ENCODE measurements around the gene KCNIP2. TPM values are rescaled to one million over a fixed set of nuclear protein-coding genes. Genes with fewer than 3 reads are reported as not detected.
A peak's percentile ranks its signal among the peaks of the same experiment; 100 is the strongest.

KCNIP2 gene
- total RNA-seq, 1 donor = 0.86 TPM

DNA sequence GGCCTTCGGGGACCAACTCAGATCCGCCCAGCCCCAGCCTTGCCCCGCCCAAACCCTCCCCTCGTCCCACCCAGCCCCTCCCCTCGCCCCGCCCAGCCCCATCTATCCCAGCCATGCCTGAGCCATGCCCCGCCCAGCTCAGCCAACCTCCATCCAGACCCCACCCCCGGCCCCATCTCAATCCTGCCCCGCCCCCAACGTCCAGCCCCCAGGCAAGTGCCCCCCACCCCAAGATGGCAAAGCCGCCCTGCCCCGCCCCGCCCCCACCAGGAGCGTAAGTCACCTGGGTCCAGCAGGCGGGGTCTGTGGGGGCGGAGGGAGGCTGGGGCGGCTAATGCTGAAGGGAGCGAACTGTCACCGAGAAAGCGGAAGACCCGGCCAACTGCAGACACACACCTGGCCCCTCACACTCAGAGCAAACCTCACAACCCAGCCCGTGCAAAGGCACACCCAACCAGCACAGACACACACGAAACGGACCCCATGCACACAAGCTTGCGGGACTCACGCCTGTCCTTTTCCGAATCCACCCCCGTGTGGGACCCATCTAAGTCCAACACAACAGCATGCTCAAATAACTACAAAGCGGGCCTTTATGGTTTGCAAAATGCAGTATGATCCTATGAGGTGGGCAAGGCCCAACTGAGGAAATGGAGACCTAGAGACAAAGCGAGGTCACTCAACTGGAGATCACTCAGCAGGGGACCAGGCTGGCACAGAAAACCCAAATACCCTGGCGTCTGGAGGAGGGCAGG lies 13.9 kb downstream of the KCNIP2 start:
- no peak for TF ChIP-seq CTCF (IDR thresholded peaks at IDR 0.05; ENCODE audit: insufficient read depth, low read depth, low read length)
- peak overlapping the region; percentile 37 for H3K4me3 ChIP-seq (ENCODE audit: low read depth, low read length)
- no peak for DNase-seq (ENCODE audit: low read depth)

GRCh38 chr10:101828766-101829551 lies 14.6 kb downstream of the KCNIP2 start:
- H3K4me3 ChIP-seq (ENCODE audit: low read depth, low read length) = peak overlapping the region; percentile 37
- no peak for DNase-seq (ENCODE audit: low read depth)
- no peak for TF ChIP-seq CTCF (IDR thresholded peaks at IDR 0.05; ENCODE audit: insufficient read depth, low read depth, low read length)

DNA sequence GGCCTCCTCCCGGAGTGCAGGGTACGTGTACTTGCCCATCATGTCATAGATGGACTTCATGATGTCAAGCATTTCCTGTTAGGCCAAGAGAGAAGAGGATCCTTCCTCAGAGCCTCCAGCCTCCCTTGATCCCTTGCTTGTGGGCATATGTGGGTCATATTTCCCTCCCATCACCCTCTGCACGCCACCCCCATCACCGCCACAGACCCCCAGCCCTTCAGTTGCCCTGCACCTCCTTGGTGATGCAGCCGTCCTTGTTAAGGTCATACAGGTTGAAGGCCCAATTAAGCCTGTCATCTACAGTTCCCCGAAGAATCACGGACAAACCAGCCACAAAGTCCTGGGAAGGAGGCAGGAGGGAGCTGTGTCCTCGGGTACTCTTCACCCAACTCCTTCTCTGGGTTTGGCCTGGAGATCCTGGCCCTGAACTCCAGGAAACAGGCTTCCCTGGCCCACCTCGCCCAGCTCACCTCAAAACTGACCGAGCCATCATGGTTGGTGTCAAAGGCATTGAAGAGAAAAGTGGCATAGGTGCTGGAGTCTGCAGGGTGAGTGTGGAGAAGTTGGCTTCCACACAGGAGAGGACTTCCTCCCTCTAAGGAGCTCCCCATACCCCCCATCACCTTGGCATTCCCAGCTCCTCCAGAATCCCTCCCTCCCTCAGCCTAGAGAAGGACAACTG lies 15.5 kb downstream of the KCNIP2 start:
- no peak for DNase-seq (ENCODE audit: low read depth)
- no peak for TF ChIP-seq CTCF (IDR thresholded peaks at IDR 0.05; ENCODE audit: insufficient read depth, low read depth, low read length)
- H3K4me3 ChIP-seq (ENCODE audit: low read depth, low read length) = no peak overlapping the region

DNA sequence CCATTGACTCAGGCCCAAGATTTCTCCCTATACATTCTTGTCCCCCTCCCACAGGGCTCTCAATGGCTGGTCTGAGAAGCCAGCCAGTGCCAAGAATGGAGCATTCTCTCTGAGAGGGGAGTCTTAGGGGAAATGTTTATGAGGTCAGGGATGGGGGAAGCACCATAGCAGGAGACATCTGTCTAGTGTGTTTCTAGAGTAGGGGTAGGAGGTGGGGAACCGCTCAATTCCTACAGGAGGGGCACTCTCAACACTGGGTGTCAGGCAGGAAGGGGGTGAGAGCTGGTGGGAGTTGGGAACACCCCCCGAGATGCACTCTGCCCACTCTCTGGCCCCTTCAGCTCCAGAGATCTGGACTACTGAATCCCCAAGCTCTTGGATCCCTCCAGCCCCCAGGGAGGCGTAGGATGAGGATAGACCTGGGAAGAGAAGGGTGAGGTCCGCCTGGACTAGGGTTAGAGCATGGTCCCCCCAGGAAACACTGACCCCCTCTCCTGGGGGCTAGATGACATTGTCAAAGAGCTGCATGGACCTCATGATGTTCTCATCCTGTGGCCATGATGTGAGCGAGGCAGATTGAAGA lies 16.7 kb downstream of the KCNIP2 start:
- TF ChIP-seq CTCF (IDR thresholded peaks at IDR 0.05; ENCODE audit: insufficient read depth, low read depth, low read length) = no peak
- H3K4me3 ChIP-seq (ENCODE audit: low read depth, low read length) = no peak overlapping the region
- no peak for DNase-seq (ENCODE audit: low read depth)

DNA sequence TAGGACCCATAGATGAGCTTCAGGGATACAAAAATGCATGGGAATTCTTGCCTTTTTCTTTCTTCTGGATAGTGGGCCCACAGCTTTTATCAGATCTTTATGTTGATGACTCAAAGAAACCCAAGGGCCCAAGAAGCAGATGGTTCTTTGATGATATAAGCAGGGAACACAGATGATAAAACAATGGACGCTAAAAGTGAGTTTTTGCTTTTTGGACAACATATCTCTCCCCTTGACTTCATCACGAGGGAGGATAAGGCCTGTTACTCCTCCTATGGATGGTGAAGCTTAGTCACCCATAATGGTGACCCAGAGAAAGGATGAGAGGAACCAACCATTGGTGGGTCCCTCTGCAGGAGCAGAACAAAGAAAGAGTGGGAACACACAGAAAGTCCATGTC lies 18.9 kb downstream of the KCNIP2 start:
- TF ChIP-seq CTCF (IDR thresholded peaks at IDR 0.05; ENCODE audit: insufficient read depth, low read depth, low read length) = no peak
- H3K4me3 ChIP-seq (ENCODE audit: low read depth, low read length) = no peak overlapping the region
- DNase-seq (ENCODE audit: low read depth) = no peak

GRCh38 chr10:101818872-101819633 lies 24.5 kb downstream of the KCNIP2 start:
- peak overlapping the region; percentile 99 for H3K4me3 ChIP-seq (ENCODE audit: low read depth, low read length)
- no peak for DNase-seq (ENCODE audit: low read depth)
- TF ChIP-seq CTCF (IDR thresholded peaks at IDR 0.05; ENCODE audit: insufficient read depth, low read depth, low read length) = no peak
